Measurements from ENCODE around the gene F10.
"Not testable (repeated sequence)": the region's sequence is repeated elsewhere in the genome, so short reads cannot be mapped to it uniquely, and the experiment has no call there.

The F10 gene

GRCh38 chr13:113086991-113087922, 35.3 kb upstream of the F10 start:
- FAIRE-seq, result no peak

GRCh38 chr13:113087923-113088690, 34.5 kb upstream of the F10 start:
- no peak for FAIRE-seq

- no peak for FAIRE-seq
These were observed 33.9 kb upstream of the F10 start for GRCh38 chr13:113088691-113089020.

- FAIRE-seq, result no peak
These were observed 32.7 kb upstream of the F10 start for GRCh38 chr13:113089693-113090414.

GRCh38 chr13:113090415-113090770, 32.2 kb upstream of the F10 start:
- no peak for FAIRE-seq

- FAIRE-seq, result no peak
These were observed 31.8 kb upstream of the F10 start for GRCh38 chr13:113090806-113091205.

- no peak for FAIRE-seq
These were observed 31.3 kb upstream of the F10 start for GRCh38 chr13:113091211-113091771.

GRCh38 chr13:113091891-113092775, 30.5 kb upstream of the F10 start:
- no peak for FAIRE-seq

- no peak for FAIRE-seq
These were observed 29.6 kb upstream of the F10 start for GRCh38 chr13:113092776-113093579.

GRCh38 chr13:113093580-113094409, 28.8 kb upstream of the F10 start:
- FAIRE-seq, result no peak

- no peak for FAIRE-seq
These were observed 28.2 kb upstream of the F10 start for GRCh38 chr13:113094410-113094800.

GRCh38 chr13:113095146-113096051, 27.2 kb upstream of the F10 start:
- no peak for FAIRE-seq

- FAIRE-seq, result no peak
These were observed 26.4 kb upstream of the F10 start for GRCh38 chr13:113096052-113096744.

- FAIRE-seq, result no peak
These were observed 25.8 kb upstream of the F10 start for GRCh38 chr13:113096745-113097305.

GRCh38 chr13:113097651-113098050, 24.9 kb upstream of the F10 start:
- FAIRE-seq, result no peak

- FAIRE-seq, result no peak
These were observed 24.4 kb upstream of the F10 start for GRCh38 chr13:113098162-113098732.

GRCh38 chr13:113099142-113099541, 23.5 kb upstream of the F10 start:
- FAIRE-seq, result no peak

- not testable (repeated sequence) for FAIRE-seq
These were observed 20.3 kb upstream of the F10 start for GRCh38 chr13:113102302-113102701.

Measured in G401.6 (cell line).